Suprapubic skin (tissue), 4 donors: ENCODE results near the gene RNF223.

ENCODE experiments used
- EP300 ChIP-seq: sonication (generic); formaldehyde crosslinking; IDR thresholded peaks from one replicate; pipeline ENCODE4 v1.6.1; 2017; ENCODE audit warnings: antibody characterized with exemption
- POLR2A ChIP-seq, 2 donors: fragments of 450-650 bp; IDR thresholded peaks; one replicate each; pipeline ENCODE4 v1.6.1; 2017; ENCODE audit warnings: antibody characterized with exemption in 2 of 2, mild to moderate bottlenecking in 2 of 2, moderate library complexity in 2 of 2
- POLR2AphosphoS5 ChIP-seq, 3 donors: sonication (generic); formaldehyde crosslinking; IDR thresholded peaks; one replicate each; pipeline ENCODE4 v1.6.1; 2017; ENCODE audit warnings: antibody characterized with exemption in 3 of 3
- TF ChIP-seq, protein P1 (sequence below), 2 donors: fragments of 200-600 bp in 1 of 2; fragments of 450-650 bp in 1 of 2; sonication (generic) in 1 of 2; IDR thresholded peaks; one replicate each; pipeline ENCODE4 v1.5.1; 2016 to 2019; ENCODE audit warnings: antibody characterized with exemption in 2 of 2, mild to moderate bottlenecking in 1 of 2, moderate library complexity in 1 of 2

DNA sequence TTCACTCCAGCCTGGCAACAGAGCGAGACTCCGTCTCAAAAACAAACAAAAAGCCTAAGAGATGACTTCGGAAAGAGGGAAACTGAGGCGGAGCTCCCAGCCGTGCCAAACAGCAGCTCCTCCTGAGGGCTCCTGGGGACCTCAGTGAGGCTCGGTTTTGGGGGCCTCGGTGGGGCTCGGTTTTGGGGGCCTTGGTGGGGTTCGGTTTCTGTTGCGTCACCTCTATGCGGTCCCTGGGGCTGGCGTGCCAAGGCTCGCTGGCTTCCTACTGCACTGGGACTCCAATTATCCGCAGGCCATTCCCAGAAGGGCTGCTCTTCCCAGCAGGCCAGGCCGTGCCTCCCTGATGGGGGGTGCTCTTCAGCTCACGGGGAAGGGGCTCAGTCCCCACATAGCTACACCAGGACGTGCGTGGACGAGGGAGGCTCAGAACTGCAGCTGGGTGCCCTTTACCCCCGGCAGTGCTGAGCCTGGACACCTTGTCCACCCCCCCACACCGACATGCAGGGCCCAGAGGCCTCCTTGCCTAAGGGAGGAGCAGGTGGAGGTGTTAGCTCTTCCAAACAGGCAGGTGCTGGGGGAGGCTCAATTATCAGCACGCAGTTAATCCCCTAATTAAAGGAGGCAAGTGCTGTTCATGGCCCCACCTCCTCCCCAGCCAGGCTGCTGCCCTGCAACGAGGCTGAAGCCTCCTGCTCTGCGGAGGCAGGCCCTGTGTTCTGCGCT, 46.9 kb upstream of the RNF223 start:
- TF ChIP-seq, protein P1, sequence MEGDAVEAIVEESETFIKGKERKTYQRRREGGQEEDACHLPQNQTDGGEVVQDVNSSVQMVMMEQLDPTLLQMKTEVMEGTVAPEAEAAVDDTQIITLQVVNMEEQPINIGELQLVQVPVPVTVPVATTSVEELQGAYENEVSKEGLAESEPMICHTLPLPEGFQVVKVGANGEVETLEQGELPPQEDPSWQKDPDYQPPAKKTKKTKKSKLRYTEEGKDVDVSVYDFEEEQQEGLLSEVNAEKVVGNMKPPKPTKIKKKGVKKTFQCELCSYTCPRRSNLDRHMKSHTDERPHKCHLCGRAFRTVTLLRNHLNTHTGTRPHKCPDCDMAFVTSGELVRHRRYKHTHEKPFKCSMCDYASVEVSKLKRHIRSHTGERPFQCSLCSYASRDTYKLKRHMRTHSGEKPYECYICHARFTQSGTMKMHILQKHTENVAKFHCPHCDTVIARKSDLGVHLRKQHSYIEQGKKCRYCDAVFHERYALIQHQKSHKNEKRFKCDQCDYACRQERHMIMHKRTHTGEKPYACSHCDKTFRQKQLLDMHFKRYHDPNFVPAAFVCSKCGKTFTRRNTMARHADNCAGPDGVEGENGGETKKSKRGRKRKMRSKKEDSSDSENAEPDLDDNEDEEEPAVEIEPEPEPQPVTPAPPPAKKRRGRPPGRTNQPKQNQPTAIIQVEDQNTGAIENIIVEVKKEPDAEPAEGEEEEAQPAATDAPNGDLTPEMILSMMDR (IDR thresholded peaks at IDR 0.05), result no peak
- TF ChIP-seq POLR2A (IDR thresholded peaks at IDR 0.05) (no peak), EP300 (no peak), POLR2AphosphoS5 (IDR thresholded peaks at IDR 0.05) (no peak)
